HG02852 (cell line): Measurements from ENCODE around the gene CHAT.

ENCODE experiments used
- ATAC-seq: cut with Tn5 transposase; IDR thresholded peaks from one replicate; pipeline ENCODE4 v1.9.1; 2021; ENCODE audit warnings: mild to moderate bottlenecking, moderate library complexity; ENCODE audit not compliant: unreplicated experiment

Gene CHAT

GRCh38 chr10:49651039-49651835 is 37.4 kb downstream of the CHAT start:
- ATAC-seq = no peak

GRCh38 chr10:49651917-49652316 is 38.1 kb downstream of the CHAT start:
- no peak for ATAC-seq

GRCh38 chr10:49652421-49653272 is 38.8 kb downstream of the CHAT start:
- no peak for ATAC-seq

GRCh38 chr10:49653273-49653929 is 39.6 kb downstream of the CHAT start:
- no peak for ATAC-seq

GRCh38 chr10:49654036-49654693 is 40.3 kb downstream of the CHAT start:
- ATAC-seq = no peak

GRCh38 chr10:49655099-49655498 is 41.3 kb downstream of the CHAT start:
- no peak for ATAC-seq

- ATAC-seq = no peak
Measured at GRCh38 chr10:49656845-49657493, 43.1 kb downstream of the CHAT start.

- no peak for ATAC-seq
Measured at GRCh38 chr10:49657606-49658005, 43.8 kb downstream of the CHAT start.

- ATAC-seq = no peak
Measured at GRCh38 chr10:49661140-49661856, 47.5 kb downstream of the CHAT start.

GRCh38 chr10:49662169-49662830 is 48.5 kb downstream of the CHAT start:
- ATAC-seq = no peak

GRCh38 chr10:49663596-49663995 is 49.8 kb downstream of the CHAT start:
- no peak for ATAC-seq

GRCh38 chr10:49664006-49664841 is 50.4 kb downstream of the CHAT start:
- ATAC-seq = no peak

- no peak for ATAC-seq
Measured at GRCh38 chr10:49664842-49665355, 51.1 kb downstream of the CHAT start.

GRCh38 chr10:49666054-49666615 is 52.3 kb downstream of the CHAT start:
- ATAC-seq = no peak

GRCh38 chr10:49666685-49667084 is 52.8 kb downstream of the CHAT start:
- no peak for ATAC-seq

GRCh38 chr10:49667991-49668390 is 54.2 kb downstream of the CHAT start:
- ATAC-seq = no peak

GRCh38 chr10:49668684-49669083 is 54.8 kb downstream of the CHAT start:
- ATAC-seq = no peak
